Measurements from ENCODE around the gene ATG4A. TPM values are rescaled to one million over a fixed set of nuclear protein-coding genes. Genes with fewer than 3 reads are reported as not detected.

ATG4A gene
- total and polyA plus RNA-seq, 2 donors (not counting 3 experiments of a cell fraction or from before 2014, with no cell fraction given): 13.2 to 28.7 TPM

DNA sequence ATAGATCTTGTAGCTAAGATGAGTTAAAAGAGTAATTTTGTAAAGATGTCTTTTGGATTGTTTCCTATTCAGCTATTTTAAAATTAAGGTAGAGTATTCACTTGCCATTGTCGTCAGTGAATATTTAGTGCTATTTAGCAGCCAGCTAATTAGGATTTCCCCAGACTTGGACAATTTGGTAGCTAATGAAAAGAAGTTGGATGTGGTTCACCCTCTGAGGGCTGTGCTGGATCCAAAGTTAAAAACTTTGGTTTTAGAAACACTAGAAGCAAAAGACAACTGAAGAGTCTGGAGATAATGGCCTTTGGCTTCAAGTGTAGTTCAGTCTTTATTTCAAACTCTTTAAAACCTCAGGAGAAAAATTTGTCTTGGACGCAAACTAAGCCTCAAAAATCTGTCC lies 41.3 kb downstream of the ATG4A start:
- Histone ChIP-seq H3K79me2 (ENCODE audit: control insufficient read depth, insufficient read depth, low read length) (no peaks in the 10 kb centered on the region), H3K9ac (replicated peaks; ENCODE audit: extremely low read depth, insufficient read depth, low read length) (no peak overlapping the region), H2AFZ (ENCODE audit: low read depth, low read length) (no peak overlapping the region), H3K4me3 (replicated peaks in 1 of 3; ENCODE audit: insufficient read depth in 1 of 3, low read depth in 1 of 3, low read length in 3 of 3) (no peak overlapping the region), H3K4me2 (ENCODE audit: insufficient read depth, low read length) (no peak overlapping the region), H3K36me3 (ENCODE audit: control insufficient read depth in 2 of 2, extremely low read depth in 1 of 2, insufficient read depth in 2 of 2, low read length in 2 of 2) (peaks cover 3 to 4% of the 10 kb centered on the region in 2 experiments), H3K27ac (ENCODE audit: insufficient read depth, low read depth, low read length) (peak overlapping the region; percentile 97), H4K20me1 (replicated peaks; ENCODE audit: control insufficient read depth, extremely low read depth, insufficient read depth, low read length) (no peaks in the 10 kb centered on the region), H3K9me3 (replicated peaks; ENCODE audit: control insufficient read depth, insufficient read depth, low read length) (no peaks in the 10 kb centered on the region), H3K4me1 (ENCODE audit: control insufficient read depth, extremely low read depth, insufficient read depth, low read length) (peaks cover 25% of the 10 kb centered on the region), H3K27me3 (ENCODE audit: control insufficient read depth in 2 of 2, insufficient read depth in 2 of 2, low read length in 2 of 2) (no peaks in the 10 kb centered on the region), H3K9me1 (replicated peaks; ENCODE audit: control insufficient read depth, extremely low read depth, insufficient read depth, low read length) (no peaks in the 10 kb centered on the region)
- BruUV-seq (replicated peaks): no TSS peak
- TF ChIP-seq GATA2 (IDR thresholded peaks at IDR 0.05; ENCODE audit: insufficient read depth, insufficient read length, low read depth, low read length) (no peak), CTCF (IDR thresholded peaks at IDR 0.05; ENCODE audit: extremely low read depth in 1 of 2, insufficient read depth in 1 of 2, low read depth in 1 of 2, low read length in 2 of 2) (no peak), JUN (IDR thresholded peaks at IDR 0.05; ENCODE audit: borderline replicate concordance, insufficient read depth, insufficient read length, low read depth) (no peak), MYC (IDR thresholded peaks at IDR 0.05; ENCODE audit: low read depth, low read length) (no peak), EZH2 (IDR thresholded peaks at IDR 0.05; ENCODE audit: borderline replicate concordance, low read depth, low read length, severe bottlenecking) (no peak), POLR2AphosphoS5 (IDR thresholded peaks at IDR 0.05; ENCODE audit: insufficient read depth, low read depth, low read length) (no peak), POLR2A (IDR thresholded peaks at IDR 0.05; ENCODE audit: low read depth, low read length) (no peak), FOS (IDR thresholded peaks at IDR 0.05; ENCODE audit: borderline replicate concordance, insufficient read depth, low read length) (no peak)
- TF ChIP-seq, protein P1, sequence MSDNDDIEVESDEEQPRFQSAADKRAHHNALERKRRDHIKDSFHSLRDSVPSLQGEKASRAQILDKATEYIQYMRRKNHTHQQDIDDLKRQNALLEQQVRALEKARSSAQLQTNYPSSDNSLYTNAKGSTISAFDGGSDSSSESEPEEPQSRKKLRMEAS (IDR thresholded peaks at IDR 0.05; ENCODE audit: insufficient read depth, insufficient read length): no peak
- ChIA-PET POLR2A (no interaction called here), CTCF (interaction anchor here (2.0 to 2.1 kb wide), 2 partner anchors 41 to 111 kb away, joined by 6 to 7 read pairs; partner anchors contain the start of genes ATG4A and PSMD10)
- DNase-seq (ENCODE audit: low read depth, low spot score) (no peak), FAIRE-seq (no peak)
- intact Hi-C loops (cut with micrococcal nuclease): no loop called here
- dilution Hi-C loops (cut with MboI; ENCODE audit: extremely low pct_ligation_motif_present, low sequenced_read_pairs): no loop called here
